IgD-negative memory B cell (primary cell): ENCODE data around the gene MTRFR. TPM values are rescaled to one million over a fixed set of nuclear protein-coding genes. Genes with fewer than 3 reads are reported as not detected.

Experiments
- H3K27ac Mint-ChIP-seq, 3 donors: one replicate each; pipeline ENCODE4 v1.8.0; 2020 to 2022; ENCODE audit warnings: mild to moderate bottlenecking in 3 of 3, mixed read lengths in 3 of 3, moderate library complexity in 1 of 3
- H3K27me3 Mint-ChIP-seq: one replicate; pipeline ENCODE4 v1.8.0; 2021; ENCODE audit warnings: mixed read lengths
- H3K36me3 Mint-ChIP-seq: one replicate; pipeline ENCODE4 v1.8.0; 2020; ENCODE audit warnings: mild to moderate bottlenecking, mixed read lengths
- H3K4me1 Mint-ChIP-seq, 3 donors: one replicate each; pipeline ENCODE4 v1.8.0; 2020 to 2022; ENCODE audit warnings: mixed read lengths in 3 of 3, mild to moderate bottlenecking in 1 of 3
- H3K4me3 Mint-ChIP-seq, 4 donors: one replicate each; pipeline ENCODE4 v1.8.0; 2020 to 2022; ENCODE audit warnings: mild to moderate bottlenecking in 4 of 4, mixed read lengths in 4 of 4, moderate library complexity in 3 of 4
- H3K9me3 Mint-ChIP-seq, 3 donors: one replicate each; pipeline ENCODE4 v1.8.0; 2020 to 2021; ENCODE audit warnings: mixed read lengths in 3 of 3, mild to moderate bottlenecking in 1 of 3
- polyA plus RNA-seq: library from polyadenylated mRNA; unstranded; fragments of 300-500 nt; fragmentation: Illumina TruSeq; gene quantifications from one replicate; pipeline ENCODE4 v1.2.3, GENCODE V29; 2021

Gene MTRFR
- polyA plus RNA-seq, 1 donor from 2014 or later = 54.9 TPM

GRCh38 chr12:123273166-123273565 is 39.9 kb downstream of the MTRFR start:
- no peaks in the 10 kb centered on the region for H3K36me3 Mint-ChIP-seq
- H3K27me3 Mint-ChIP-seq = no peaks in the 10 kb centered on the region
- H3K4me1 Mint-ChIP-seq = peaks cover 10 to 13% (median 11%) of the 10 kb centered on the region in 3 donors
- peak overlapping the region in 2 of 4 donors; percentile 17 to 77 for H3K4me3 Mint-ChIP-seq
- H3K9me3 Mint-ChIP-seq = no peaks in the 10 kb centered on the region
- H3K27ac Mint-ChIP-seq = peak overlapping the region in 1 of 3 donors; percentile 42

GRCh38 chr12:123278101-123278627 is 44.9 kb downstream of the MTRFR start:
- Mint-ChIP-seq H3K36me3 (no peaks in the 10 kb centered on the region), H3K4me3 (peak overlapping the region in 2 of 4 donors; percentile 22 to 65), H3K4me1 (peaks cover 5 to 6% (median 5%) of the 10 kb centered on the region in 3 donors), H3K27ac (peak overlapping the region; percentile 57 to 86 (median 77)), H3K9me3 (no peaks in the 10 kb centered on the region), H3K27me3 (no peaks in the 10 kb centered on the region)

DNA sequence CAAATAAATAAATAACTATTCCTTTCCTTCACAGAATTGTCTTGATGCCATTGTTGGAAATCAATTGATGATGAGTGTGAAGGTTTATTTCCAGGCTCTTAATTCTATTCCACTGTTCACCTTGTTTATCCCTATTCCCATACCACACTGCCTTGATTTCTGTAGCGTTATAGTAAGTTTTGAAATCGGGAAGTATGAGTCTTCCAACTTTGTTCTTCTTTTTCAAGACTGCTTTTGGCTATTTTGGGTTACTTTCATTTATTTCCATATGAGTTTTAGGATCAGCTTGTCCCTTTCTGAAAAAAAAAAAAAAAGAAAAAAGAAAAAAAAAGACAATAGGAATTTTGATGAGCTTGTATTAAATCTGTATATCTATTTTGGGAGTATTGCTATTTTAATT is 47.7 kb downstream of the MTRFR start:
- peaks cover 5 to 6% (median 5%) of the 10 kb centered on the region in 3 donors for H3K4me1 Mint-ChIP-seq
- no peaks in the 10 kb centered on the region for H3K27me3 Mint-ChIP-seq
- no peaks in the 10 kb centered on the region for H3K9me3 Mint-ChIP-seq
- no peak overlapping the region for H3K27ac Mint-ChIP-seq
- no peak overlapping the region for H3K4me3 Mint-ChIP-seq
- no peaks in the 10 kb centered on the region for H3K36me3 Mint-ChIP-seq

DNA sequence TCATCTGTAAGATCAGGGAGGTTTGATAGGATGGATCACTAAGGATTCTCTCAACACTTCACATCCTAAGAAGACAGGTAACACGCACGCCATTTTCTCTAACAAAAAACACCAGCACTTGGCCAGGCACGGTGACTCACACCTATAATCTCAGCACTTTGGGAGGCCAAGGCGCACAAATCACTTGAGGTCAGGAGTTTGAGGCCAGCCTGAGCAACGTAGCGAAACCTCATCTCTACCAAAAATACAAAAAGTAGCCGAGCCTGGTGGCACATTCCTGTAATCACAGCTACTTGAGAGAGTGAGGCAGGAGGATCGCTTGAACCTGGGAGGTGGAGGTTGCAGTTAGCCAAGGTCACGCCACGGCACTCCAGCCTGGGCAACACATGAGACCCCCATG is 48.9 kb downstream of the MTRFR start:
- no peaks in the 10 kb centered on the region for H3K27me3 Mint-ChIP-seq
- H3K4me3 Mint-ChIP-seq = no peak overlapping the region
- no peaks in the 10 kb centered on the region for H3K36me3 Mint-ChIP-seq
- peaks cover 5 to 6% (median 5%) of the 10 kb centered on the region in 3 donors for H3K4me1 Mint-ChIP-seq
- no peaks in the 10 kb centered on the region for H3K9me3 Mint-ChIP-seq
- H3K27ac Mint-ChIP-seq = no peak overlapping the region

GRCh38 chr12:123283461-123283860 is 50.2 kb downstream of the MTRFR start:
- Mint-ChIP-seq H3K9me3 (no peaks in the 10 kb centered on the region), H3K36me3 (no peaks in the 10 kb centered on the region), H3K4me1 (peaks cover 0 to 2% (median under 1%) of the 10 kb centered on the region in 3 donors), H3K27me3 (no peaks in the 10 kb centered on the region), H3K4me3 (no peak overlapping the region), H3K27ac (no peak overlapping the region)

DNA sequence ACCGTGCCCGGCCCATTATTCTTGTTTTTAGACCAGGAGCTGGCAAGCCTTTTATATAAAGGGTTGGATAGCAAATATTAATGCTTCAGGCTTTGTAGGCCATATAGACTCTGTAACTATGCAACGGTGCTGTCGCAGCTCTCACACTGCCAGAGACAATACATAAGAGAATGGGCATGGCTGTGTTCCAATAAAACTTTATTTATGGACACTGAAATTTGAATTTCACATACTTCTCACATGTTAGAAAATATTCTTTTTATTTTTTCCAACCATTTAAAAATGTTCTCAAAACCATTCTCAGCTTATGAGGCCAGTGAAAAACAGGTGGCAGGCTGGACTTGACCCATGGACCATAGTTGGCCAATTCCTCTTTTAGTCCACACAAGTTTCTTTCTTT is 51.4 kb downstream of the MTRFR start:
- Mint-ChIP-seq H3K27me3 (no peaks in the 10 kb centered on the region), H3K27ac (peak overlapping the region in 1 of 3 donors; percentile 76), H3K36me3 (no peaks in the 10 kb centered on the region), H3K9me3 (no peaks in the 10 kb centered on the region), H3K4me3 (no peak overlapping the region), H3K4me1 (peaks cover 0 to 2% (median 0%) of the 10 kb centered on the region in 3 donors)

GRCh38 chr12:123286652-123287373 is 53.6 kb downstream of the MTRFR start:
- Mint-ChIP-seq H3K27me3 (no peaks in the 10 kb centered on the region), H3K36me3 (no peaks in the 10 kb centered on the region), H3K9me3 (no peaks in the 10 kb centered on the region), H3K4me1 (no peaks in the 10 kb centered on the region), H3K27ac (peak overlapping the region; percentile 33 to 57 (median 37)), H3K4me3 (no peak overlapping the region)

GRCh38 chr12:123288751-123289346 is 55.6 kb downstream of the MTRFR start:
- H3K27ac Mint-ChIP-seq = peak overlapping the region in 1 of 3 donors; percentile 57
- H3K36me3 Mint-ChIP-seq = no peaks in the 10 kb centered on the region
- H3K4me1 Mint-ChIP-seq = no peaks in the 10 kb centered on the region
- H3K4me3 Mint-ChIP-seq = no peak overlapping the region
- no peaks in the 10 kb centered on the region for H3K27me3 Mint-ChIP-seq
- no peaks in the 10 kb centered on the region for H3K9me3 Mint-ChIP-seq

DNA sequence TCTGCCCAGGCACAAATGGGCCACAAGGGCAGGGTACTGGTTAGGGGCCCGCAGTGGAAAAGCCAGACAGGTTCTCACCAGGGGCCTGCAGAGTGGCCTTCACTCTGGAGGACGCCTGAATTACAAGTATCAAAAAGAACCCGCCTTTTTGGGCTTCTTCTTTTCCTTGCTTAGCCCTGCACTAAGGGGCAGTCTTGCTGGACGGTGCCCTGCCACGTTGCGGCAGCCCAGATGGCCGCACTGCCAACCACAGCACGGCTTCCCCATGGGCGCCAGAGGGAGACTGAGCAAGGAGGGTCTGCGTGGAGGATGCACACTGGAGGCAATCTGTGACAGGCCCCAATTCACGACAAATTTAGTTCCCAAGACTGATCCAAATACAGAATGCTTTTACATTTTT is 56.7 kb downstream of the MTRFR start:
- H3K36me3 Mint-ChIP-seq = no peaks in the 10 kb centered on the region
- H3K9me3 Mint-ChIP-seq = no peaks in the 10 kb centered on the region
- H3K27me3 Mint-ChIP-seq = no peaks in the 10 kb centered on the region
- no peak overlapping the region for H3K4me3 Mint-ChIP-seq
- no peak overlapping the region for H3K27ac Mint-ChIP-seq
- no peaks in the 10 kb centered on the region for H3K4me1 Mint-ChIP-seq

DNA sequence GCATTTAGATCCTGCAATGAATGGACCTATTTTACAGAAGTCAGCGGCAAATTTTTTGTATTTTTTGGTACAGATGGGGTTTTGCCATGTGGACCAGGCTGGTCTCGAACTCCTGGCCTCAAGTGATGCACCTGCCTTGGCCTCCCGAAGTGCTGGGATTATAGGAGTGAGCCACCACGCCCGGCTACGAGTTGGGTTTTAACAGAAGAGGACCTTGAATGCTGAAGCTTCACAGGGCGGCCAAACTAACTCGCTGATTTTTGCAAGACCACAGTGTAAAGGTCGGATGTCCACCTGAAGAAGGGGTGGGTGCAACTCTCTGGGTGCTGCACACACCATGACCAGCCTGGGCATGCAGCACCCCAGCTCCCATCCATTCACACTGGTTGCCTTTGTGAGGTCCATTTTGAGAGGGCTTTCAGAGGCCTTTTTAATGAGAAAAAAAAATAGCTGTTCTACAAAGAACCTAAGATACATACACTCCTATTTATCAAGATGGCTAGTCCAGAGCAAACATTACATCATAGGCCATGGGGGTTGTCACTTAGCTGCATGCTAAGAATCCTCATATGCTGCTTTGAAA is 60.0 kb downstream of the MTRFR start:
- Mint-ChIP-seq H3K27ac (no peak overlapping the region), H3K4me1 (no peaks in the 10 kb centered on the region), H3K27me3 (no peaks in the 10 kb centered on the region), H3K9me3 (no peaks in the 10 kb centered on the region), H3K4me3 (no peak overlapping the region), H3K36me3 (no peaks in the 10 kb centered on the region)

GRCh38 chr12:123305136-123305535 is 71.9 kb downstream of the MTRFR start:
- no peaks in the 10 kb centered on the region for H3K9me3 Mint-ChIP-seq
- no peak overlapping the region for H3K4me3 Mint-ChIP-seq
- peak overlapping the region in 1 of 3 donors; percentile 68 for H3K27ac Mint-ChIP-seq
- no peaks in the 10 kb centered on the region for H3K27me3 Mint-ChIP-seq
- peaks cover 3% of the 10 kb centered on the region for H3K36me3 Mint-ChIP-seq
- no peaks in the 10 kb centered on the region for H3K4me1 Mint-ChIP-seq

GRCh38 chr12:123306200-123306599 is 73.0 kb downstream of the MTRFR start:
- H3K27ac Mint-ChIP-seq = no peak overlapping the region
- no peaks in the 10 kb centered on the region for H3K27me3 Mint-ChIP-seq
- H3K4me1 Mint-ChIP-seq = no peaks in the 10 kb centered on the region
- no peak overlapping the region for H3K4me3 Mint-ChIP-seq
- peaks cover 3% of the 10 kb centered on the region for H3K36me3 Mint-ChIP-seq
- H3K9me3 Mint-ChIP-seq = no peaks in the 10 kb centered on the region

Other genes with a start within 250 kb of the MTRFR start
- gene PITPNM2, start 82.3 kb upstream of the MTRFR start, polyA plus RNA-seq = 0.95 TPM
- 20.0 TPM for gene MPHOSPH9, start 295 bp upstream of the MTRFR start, polyA plus RNA-seq
- 1.9 TPM for gene CDK2AP1, start 38.4 kb downstream of the MTRFR start, polyA plus RNA-seq
- gene SBNO1, start 131.4 kb downstream of the MTRFR start, polyA plus RNA-seq = 25.3 TPM
- gene KMT5A, start 150.7 kb downstream of the MTRFR start, polyA plus RNA-seq = 3.0 TPM
- 14.3 TPM for gene RILPL2, start 203.2 kb downstream of the MTRFR start, polyA plus RNA-seq
- gene SNRNP35, start 224.7 kb downstream of the MTRFR start, polyA plus RNA-seq = 47.5 TPM